ENCODE data around the gene DBNL. TPM values are rescaled to one million over a fixed set of nuclear protein-coding genes. Genes with fewer than 3 reads are reported as not detected.
"Not testable (repeated sequence)": the region's sequence is repeated elsewhere in the genome, so short reads cannot be mapped to it uniquely, and the experiment has no call there.

The DBNL gene
- total and polyA plus RNA-seq, 5 experiments from 2014 or later = 180 to 222 (median 192) TPM

- not testable (repeated sequence) for H3K4me3 Mint-ChIP-seq, H3K9me3 Mint-ChIP-seq, H3K27ac Mint-ChIP-seq, DNase-seq, ATAC-seq, H3K27me3 Mint-ChIP-seq, H3K4me1 Mint-ChIP-seq
- peaks cover 0 to 15% (median 0%) of the 10 kb centered on the region in 3 donors for H3K36me3 Mint-ChIP-seq
- POLR2A ChIA-PET = interaction anchor here (0.6 kb wide), 1 partner anchor 33 kb away, joined by 3 read pairs; the partner anchor contains the start of gene PGAM2
Observed at GRCh38 chr7:44032031-44032430, 12.5 kb upstream of the DBNL start.

GRCh38 chr7:44033971-44034844, 10.3 kb upstream of the DBNL start:
- not testable (repeated sequence) for H3K4me1 Mint-ChIP-seq

GRCh38 chr7:44036364-44036763, 8.1 kb upstream of the DBNL start:
- peak overlapping the region in 2 of 10 donors; percentile 27 to 49 for H3K27ac Mint-ChIP-seq
- DNase-seq (peak in 7 of 10 donors; percentile 29 to 59 (median 51)), ATAC-seq (peak; percentile 5 to 20)
- peak overlapping the region in 1 of 10 donors; percentile 34 for H3K4me3 Mint-ChIP-seq
- H3K36me3 Mint-ChIP-seq = peaks cover 0 to 15% (median 0%) of the 10 kb centered on the region in 3 donors
- POLR2A ChIA-PET, H3K9me3 Mint-ChIP-seq, H3K27me3 Mint-ChIP-seq: not testable (repeated sequence)
- peaks cover 2 to 10% (median 7%) of the 10 kb centered on the region in 4 donors for H3K4me1 Mint-ChIP-seq

More at GRCh38 chr7:44033971-44034844, 10.3 kb upstream of the DBNL start:
- H3K27ac Mint-ChIP-seq, ATAC-seq, DNase-seq, H3K9me3 Mint-ChIP-seq, H3K27me3 Mint-ChIP-seq, POLR2A ChIA-PET, H3K4me3 Mint-ChIP-seq: not testable (repeated sequence)
- H3K36me3 Mint-ChIP-seq = peaks cover 0 to 15% (median 0%) of the 10 kb centered on the region in 3 donors

- H3K36me3 Mint-ChIP-seq = peaks cover 0 to 15% (median 0%) of the 10 kb centered on the region in 3 donors
- POLR2A ChIA-PET, ATAC-seq, DNase-seq, H3K27me3 Mint-ChIP-seq, H3K9me3 Mint-ChIP-seq: not testable (repeated sequence)
- H3K4me3 Mint-ChIP-seq = peak overlapping the region in 4 of 10 donors; percentile 14 to 42 (median 26)
- H3K4me1 Mint-ChIP-seq = peaks cover 2 to 18% (median 8%) of the 10 kb centered on the region in 4 donors
- peak overlapping the region in 7 of 10 donors; percentile 40 to 88 (median 73) for H3K27ac Mint-ChIP-seq
Observed at GRCh38 chr7:44037951-44038350, 6.6 kb upstream of the DBNL start.

- H3K4me3 Mint-ChIP-seq, DNase-seq, POLR2A ChIA-PET, H3K27me3 Mint-ChIP-seq, H3K9me3 Mint-ChIP-seq, ATAC-seq: not testable (repeated sequence)
- Mint-ChIP-seq H3K27ac (peak overlapping the region in 2 of 10 donors; percentile 68 to 78), H3K36me3 (peaks cover 0 to 12% (median 0%) of the 10 kb centered on the region in 3 donors), H3K4me1 (peaks cover 2 to 20% (median 9%) of the 10 kb centered on the region in 4 donors)
Observed at GRCh38 chr7:44038553-44038952, 5.9 kb upstream of the DBNL start.

GRCh38 chr7:44038961-44039558, 5.4 kb upstream of the DBNL start:
- H3K4me3 Mint-ChIP-seq = peak overlapping the region; percentile 43 to 85 (median 74)
- peak; percentile 53 to 66 for ATAC-seq
- H3K27ac Mint-ChIP-seq = peak overlapping the region; percentile 68 to 97 (median 92)
- DNase-seq = peak; percentile 70 to 91 (median 84)
- H3K27me3 Mint-ChIP-seq, H3K36me3 Mint-ChIP-seq, POLR2A ChIA-PET, H3K9me3 Mint-ChIP-seq: not testable (repeated sequence)
- H3K4me1 Mint-ChIP-seq = peaks cover 2 to 25% (median 13%) of the 10 kb centered on the region in 4 donors

GRCh38 chr7:44039800-44040492, 4.6 kb upstream of the DBNL start:
- Mint-ChIP-seq H3K4me1 (peaks cover 2 to 30% (median 14%) of the 10 kb centered on the region in 4 donors), H3K27ac (peak overlapping the region in 7 of 10 donors; percentile 44 to 95 (median 89)), H3K4me3 (peak overlapping the region in 9 of 10 donors; percentile 52 to 86 (median 72))
- not testable (repeated sequence) for H3K27me3 Mint-ChIP-seq, H3K9me3 Mint-ChIP-seq, H3K36me3 Mint-ChIP-seq, DNase-seq
- peak; percentile 54 for ATAC-seq
- POLR2A ChIA-PET = interaction anchor here (1.2 kb wide), 1 partner anchor 11 kb away, joined by 4 read pairs; no protein-coding TSS in a partner anchor

- peaks cover 4 to 35% (median 17%) of the 10 kb centered on the region in 4 donors for H3K4me1 Mint-ChIP-seq
- peak overlapping the region in 8 of 10 donors; percentile 44 to 95 (median 90) for H3K27ac Mint-ChIP-seq
- not testable (repeated sequence) for H3K9me3 Mint-ChIP-seq, H3K36me3 Mint-ChIP-seq, H3K27me3 Mint-ChIP-seq
- peak; percentile 66 to 67 for ATAC-seq
- POLR2A ChIA-PET = interaction anchor here (1.2 kb wide), 1 partner anchor 10 kb away, joined by 4 read pairs; no protein-coding TSS in a partner anchor
- peak; percentile 52 to 82 (median 69) for DNase-seq
- H3K4me3 Mint-ChIP-seq = peak overlapping the region; percentile 70 to 86 (median 81)
Observed at GRCh38 chr7:44040493-44040891, 4.0 kb upstream of the DBNL start.

- Mint-ChIP-seq H3K4me1 (peaks cover 20 to 53% (median 35%) of the 10 kb centered on the region in 4 donors), H3K27me3 (no peaks in the 10 kb centered on the region), H3K4me3 (peak overlapping the region in 5 of 10 donors; percentile 12 to 70 (median 69)), H3K27ac (peak overlapping the region in 7 of 10 donors; percentile 11 to 86 (median 58)), H3K36me3 (peaks cover 0 to 10% (median 0%) of the 10 kb centered on the region in 3 donors), H3K9me3 (no peaks in the 10 kb centered on the region)
- DNase-seq (no peak), ATAC-seq (no peak)
- POLR2A ChIA-PET = no interaction called here
Observed at GRCh38 chr7:44042221-44042620, 2.3 kb upstream of the DBNL start.

- Mint-ChIP-seq H3K36me3 (peaks cover 0 to 15% (median 1%) of the 10 kb centered on the region in 3 donors), H3K9me3 (no peaks in the 10 kb centered on the region), H3K27me3 (no peaks in the 10 kb centered on the region), H3K4me3 (peak overlapping the region; percentile 82 to 96 (median 90)), H3K27ac (peak overlapping the region; percentile 92 to 98 (median 97)), H3K4me1 (peaks cover 29 to 66% (median 48%) of the 10 kb centered on the region in 4 donors)
- ATAC-seq (no peak), DNase-seq (no peak)
- POLR2A ChIA-PET = interaction anchor here (0.6 to 14.0 kb wide), 10 partner anchors 8 to 1052 kb away, joined by 3 to 192 read pairs (median 6); partner anchors contain the start of genes PGAM2, POLD2 and YKT6
Observed at GRCh38 chr7:44043902-44044301, 600 bp upstream of the DBNL start.

GRCh38 chr7:44045226-44046014, 918 bp downstream of the DBNL start:
- H3K4me1 Mint-ChIP-seq = peaks cover 35 to 78% (median 60%) of the 10 kb centered on the region in 4 donors
- peaks cover 0 to 25% (median 1%) of the 10 kb centered on the region in 3 donors for H3K36me3 Mint-ChIP-seq
- ATAC-seq (peak in 1 of 2 donors; percentile 2), DNase-seq (peak in 3 of 10 donors; percentile 18 to 50 (median 47))
- POLR2A ChIA-PET = interaction anchor here (1.1 to 14.0 kb wide), 5 partner anchors 18 to 156 kb away, joined by 3 to 192 read pairs (median 11); partner anchors contain the start of genes PGAM2 and YKT6
- H3K4me3 Mint-ChIP-seq = peak overlapping the region; percentile 82 to 96 (median 90)
- H3K9me3 Mint-ChIP-seq = no peaks in the 10 kb centered on the region
- no peaks in the 10 kb centered on the region for H3K27me3 Mint-ChIP-seq
- peak overlapping the region; percentile 91 to 98 (median 95) for H3K27ac Mint-ChIP-seq

Measured in naive thymus-derived CD8-positive, alpha-beta T cell (primary cell).